SK-N-SH (cell line): ENCODE results near the gene KRT9. TPM values are rescaled to one million over a fixed set of nuclear protein-coding genes. Genes with fewer than 3 reads are reported as not detected.

Source experiments
- CTCF ChIA-PET: fragments of 300-600, 350-600 bp; formaldehyde crosslinking; extraction: SDS; loops from one replicate; lab custom pipeline; 2021; lab: Yijun Ruan, JAX
- POLR2A ChIA-PET: fragments of 350-600 bp; sonication (Branson Sonifier 250); formaldehyde crosslinking; extraction: SDS; loops from one replicate; lab custom pipeline; 2020; ENCODE audit warnings: antibody characterized with exemption, inconsistent platforms; lab: Yijun Ruan, JAX
- DNase-seq: peaks from one replicate; pipeline ENCODE4 v3.0.0; 2012
- H2AFZ ChIP-seq: fragments of 200-600 bp; sonication (generic); 2 replicates; pipeline ENCODE4 v1.8.1; 2016; ENCODE audit warnings: antibody characterized with exemption, mild to moderate bottlenecking, low read depth
- H3F3A ChIP-seq: fragments of 200-600 bp; sonication (generic); replicated peaks from 2 replicates; pipeline ENCODE3; 2016; ENCODE audit warnings: antibody characterized with exemption, mild to moderate bottlenecking; ENCODE audit not compliant: insufficient read depth
- H3K27ac ChIP-seq, 2 experiments: fragments of 200-500 bp in 1 of 2; fragments of 200-600 bp in 1 of 2; sonication (Bioruptor generic) in 1 of 2; sonication (generic), shearing (Covaris generic) in 1 of 2; 2 replicates each; pipeline versions ENCODE4 v1.5.1 to v1.6.1; 2014 to 2016; ENCODE audit warnings: low read depth in 2 of 2, inconsistent platforms in 1 of 2, low read length in 1 of 2, mild to moderate bottlenecking in 1 of 2, mixed read lengths in 1 of 2
- H3K27me3 ChIP-seq: fragments of 200-600 bp; sonication (generic), shearing (Covaris generic); 2 replicates; pipeline ENCODE4 v1.6.1; 2016; ENCODE audit warnings: mixed run types; ENCODE audit not compliant: insufficient read depth
- H3K36me3 ChIP-seq, 2 experiments: fragments of 200-500 bp in 1 of 2; fragments of 200-600 bp in 1 of 2; sonication (Bioruptor generic) in 1 of 2; sonication (generic) in 1 of 2; replicated peaks in 1 of 2; 2 replicates each; pipeline versions ENCODE3 to v1.5.1; 2014 to 2016; ENCODE audit warnings: low read length in 1 of 2, mild to moderate bottlenecking in 1 of 2; ENCODE audit not compliant: insufficient read depth in 2 of 2, control insufficient read depth in 1 of 2
- H3K4me1 ChIP-seq, 2 experiments: fragments of 200-500 bp in 1 of 2; fragments of 200-600 bp in 1 of 2; sonication (Bioruptor generic) in 1 of 2; sonication (generic), shearing (Covaris generic) in 1 of 2; 2 replicates each; pipeline versions ENCODE4 v1.5.1 to v1.6.1; 2014 to 2016; ENCODE audit warnings: low read depth in 1 of 2, low read length in 1 of 2, mixed run types in 1 of 2; ENCODE audit not compliant: insufficient read depth in 2 of 2, control insufficient read depth in 1 of 2
- H3K4me2 ChIP-seq: fragments of 200-600 bp; sonication (generic), shearing (Covaris generic); 2 replicates; pipeline ENCODE4 v1.6.1; 2017; ENCODE audit warnings: mixed run types
- H3K4me3 ChIP-seq, 2 experiments: fragments of 200-500 bp in 1 of 2; fragments of 200-600 bp in 1 of 2; sonication (Bioruptor generic) in 1 of 2; sonication (generic), shearing (Covaris generic) in 1 of 2; 2 replicates each; pipeline versions ENCODE4 v1.5.1 to v1.8.1; 2014 to 2016; ENCODE audit warnings: low read depth in 2 of 2, inconsistent platforms in 1 of 2, low read length in 1 of 2, mild to moderate bottlenecking in 1 of 2, mixed read lengths in 1 of 2, moderate library complexity in 1 of 2
- H3K79me2 ChIP-seq: fragments of 200-600 bp; sonication (generic); 2 replicates; pipeline ENCODE4 v1.8.1; 2017; ENCODE audit warnings: mild to moderate bottlenecking; ENCODE audit not compliant: insufficient read depth
- H3K9ac ChIP-seq: fragments of 200-600 bp; sonication (generic); 2 replicates; pipeline ENCODE4 v1.6.1; 2017; ENCODE audit warnings: mixed run types
- H3K9me2 ChIP-seq: fragments of 200-600 bp; sonication (generic); 2 replicates; pipeline ENCODE4 v1.6.1; 2017; ENCODE audit warnings: mixed run types
- H3K9me3 ChIP-seq: fragments of 200-600 bp; sonication (generic); 2 replicates; pipeline ENCODE4 v1.6.1; 2017; ENCODE audit warnings: mixed run types, mild to moderate bottlenecking, moderate library complexity
- H4K20me1 ChIP-seq: fragments of 200-600 bp; sonication (generic); 2 replicates; pipeline ENCODE4 v1.6.1; 2017; ENCODE audit warnings: mild to moderate bottlenecking, mixed run types; ENCODE audit not compliant: insufficient read depth
- MEF2A ChIP-seq: IDR thresholded peaks from 2 replicates; pipeline ENCODE4 v1.4.0; 2012; ENCODE audit warnings: low read depth, borderline replicate concordance
- MXI1 ChIP-seq: IDR thresholded peaks from 2 replicates; pipeline ENCODE4 v1.6.1; 2012; ENCODE audit warnings: mild to moderate bottlenecking, low read depth, low read length, improper control_type of control experiment
- TCF12 ChIP-seq: IDR thresholded peaks from 2 replicates; pipeline ENCODE4 v1.4.0; 2012
- WGBS: methylation state at CpG from one replicate; pipeline ENCODE4 v1.1.6; 2017; ENCODE audit warnings: low lambda C conversion rate; 5-methylcytosine and 5-hydroxymethylcytosine counted together
- polyA plus RNA-seq, 3 experiments: library from polyadenylated mRNA; depleted of rRNA; stranded (reverse); fragments of >200 nt; gene quantifications; 2 replicates each; pipeline ENCODE4 v1.2.3, GENCODE V29; 2012
- TF ChIP-seq, protein P1 (sequence below): fragments of 150-350 bp; IDR thresholded peaks from 2 replicates; pipeline ENCODE4 v1.6.1; 2017; ENCODE audit warnings: antibody characterized with exemption, low read length, low read depth, borderline replicate concordance
- TF ChIP-seq, protein P2 (sequence below): fragments of 150-350 bp; IDR thresholded peaks from 2 replicates; pipeline ENCODE4 v1.6.1; 2016; ENCODE audit warnings: mild to moderate bottlenecking, low read depth, low read length
- TF ChIP-seq, protein P3 (sequence below): IDR thresholded peaks from 2 replicates; pipeline ENCODE4 v1.4.0; 2012; ENCODE audit warnings: low read depth, borderline replicate concordance
- TF ChIP-seq, protein P4 (sequence below): IDR thresholded peaks from 2 replicates; pipeline ENCODE4 v1.4.0; 2012; ENCODE audit warnings: low read depth

Gene KRT9
- polyA plus RNA-seq, 1 of the 3 experiments (the other 2 are of a cell fraction) = not detected

DNA sequence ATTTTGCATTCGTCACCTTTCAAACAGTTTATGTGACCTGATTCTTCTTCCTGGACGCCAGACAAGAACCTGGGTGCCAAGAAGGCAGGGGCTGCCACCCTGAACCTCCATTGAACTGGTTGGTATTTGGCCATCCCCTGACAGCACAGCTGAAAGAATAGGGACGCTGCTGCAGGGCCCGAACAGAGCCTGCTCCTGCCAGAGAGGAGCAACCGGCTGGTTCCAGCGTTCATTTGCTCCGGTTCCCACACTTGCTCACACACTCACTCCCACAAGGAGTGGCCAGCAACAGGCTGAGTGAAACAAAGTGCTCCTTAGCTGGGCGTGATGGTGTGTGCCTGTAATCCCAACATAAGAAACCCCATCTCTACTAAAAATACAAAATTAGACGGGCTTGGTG, 14.9 kb downstream of the KRT9 start:
- Histone ChIP-seq H3K27me3 (peaks cover 28% of the 10 kb centered on the region; the same call in 1 of the 2 replicates), H3K9ac (no peak overlapping the region), H3F3A (peaks cover 4% of the 10 kb centered on the region)
- no peak for DNase-seq
- CTCF ChIA-PET = interaction anchor here (0.7 to 25.5 kb wide), 5 partner anchors 8 to 1552 kb away, joined by 4 to 646 read pairs (median 66); no protein-coding TSS in a partner anchor
- TF ChIP-seq, protein P1, sequence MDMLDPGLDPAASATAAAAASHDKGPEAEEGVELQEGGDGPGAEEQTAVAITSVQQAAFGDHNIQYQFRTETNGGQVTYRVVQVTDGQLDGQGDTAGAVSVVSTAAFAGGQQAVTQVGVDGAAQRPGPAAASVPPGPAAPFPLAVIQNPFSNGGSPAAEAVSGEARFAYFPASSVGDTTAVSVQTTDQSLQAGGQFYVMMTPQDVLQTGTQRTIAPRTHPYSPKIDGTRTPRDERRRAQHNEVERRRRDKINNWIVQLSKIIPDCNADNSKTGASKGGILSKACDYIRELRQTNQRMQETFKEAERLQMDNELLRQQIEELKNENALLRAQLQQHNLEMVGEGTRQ = no peak
- TF ChIP-seq, protein P2, sequence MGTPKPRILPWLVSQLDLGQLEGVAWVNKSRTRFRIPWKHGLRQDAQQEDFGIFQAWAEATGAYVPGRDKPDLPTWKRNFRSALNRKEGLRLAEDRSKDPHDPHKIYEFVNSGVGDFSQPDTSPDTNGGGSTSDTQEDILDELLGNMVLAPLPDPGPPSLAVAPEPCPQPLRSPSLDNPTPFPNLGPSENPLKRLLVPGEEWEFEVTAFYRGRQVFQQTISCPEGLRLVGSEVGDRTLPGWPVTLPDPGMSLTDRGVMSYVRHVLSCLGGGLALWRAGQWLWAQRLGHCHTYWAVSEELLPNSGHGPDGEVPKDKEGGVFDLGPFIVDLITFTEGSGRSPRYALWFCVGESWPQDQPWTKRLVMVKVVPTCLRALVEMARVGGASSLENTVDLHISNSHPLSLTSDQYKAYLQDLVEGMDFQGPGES = no peak
- TF ChIP-seq TCF12 (no peak), MEF2A (no peak)
- TF ChIP-seq, protein P3, sequence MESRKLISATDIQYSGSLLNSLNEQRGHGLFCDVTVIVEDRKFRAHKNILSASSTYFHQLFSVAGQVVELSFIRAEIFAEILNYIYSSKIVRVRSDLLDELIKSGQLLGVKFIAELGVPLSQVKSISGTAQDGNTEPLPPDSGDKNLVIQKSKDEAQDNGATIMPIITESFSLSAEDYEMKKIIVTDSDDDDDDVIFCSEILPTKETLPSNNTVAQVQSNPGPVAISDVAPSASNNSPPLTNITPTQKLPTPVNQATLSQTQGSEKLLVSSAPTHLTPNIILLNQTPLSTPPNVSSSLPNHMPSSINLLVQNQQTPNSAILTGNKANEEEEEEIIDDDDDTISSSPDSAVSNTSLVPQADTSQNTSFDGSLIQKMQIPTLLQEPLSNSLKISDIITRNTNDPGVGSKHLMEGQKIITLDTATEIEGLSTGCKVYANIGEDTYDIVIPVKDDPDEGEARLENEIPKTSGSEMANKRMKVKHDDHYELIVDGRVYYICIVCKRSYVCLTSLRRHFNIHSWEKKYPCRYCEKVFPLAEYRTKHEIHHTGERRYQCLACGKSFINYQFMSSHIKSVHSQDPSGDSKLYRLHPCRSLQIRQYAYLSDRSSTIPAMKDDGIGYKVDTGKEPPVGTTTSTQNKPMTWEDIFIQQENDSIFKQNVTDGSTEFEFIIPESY = no peak
- TF ChIP-seq, all 33 proteins: peak for 0
- Histone ChIP-seq H3K9me2 (no peaks in the 10 kb centered on the region), H2AFZ (no peak overlapping the region), H3K4me1 (no peaks in the 10 kb centered on the region; a peak in 1 of 4 replicates), H3K36me3 (no peaks in the 10 kb centered on the region), H3K4me3 (no peak overlapping the region), H3K4me2 (no peak overlapping the region), H3K27ac (no peak overlapping the region), H4K20me1 (no peaks in the 10 kb centered on the region), H3K79me2 (no peaks in the 10 kb centered on the region), H3K9me3 (no peaks in the 10 kb centered on the region)
- POLR2A ChIA-PET = no interaction called here
- 54% methylated on average over 5 of the region's 9 CpGs for WGBS

DNA sequence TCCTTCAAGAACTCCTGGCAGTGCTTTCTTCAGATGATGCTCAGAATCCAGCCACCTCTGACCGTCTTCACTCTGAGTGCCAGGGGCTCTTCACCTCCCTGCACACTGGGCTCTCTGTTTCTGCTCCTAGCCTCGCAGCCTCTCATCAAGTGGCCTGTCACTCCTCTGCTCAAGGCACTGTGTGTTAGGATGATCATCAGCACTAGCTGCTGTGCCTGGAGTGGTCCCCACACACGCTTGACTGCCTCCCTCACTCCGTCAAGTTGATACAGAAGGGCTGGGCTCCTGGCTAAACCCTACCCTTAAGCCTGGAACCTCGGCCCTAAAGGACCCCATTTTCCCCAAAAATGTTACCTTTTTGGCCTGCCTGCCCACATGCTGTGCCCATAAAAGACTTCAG, 15.6 kb downstream of the KRT9 start:
- Histone ChIP-seq H3K9me2 (no peaks in the 10 kb centered on the region), H4K20me1 (no peaks in the 10 kb centered on the region), H3K4me2 (no peak overlapping the region), H3K36me3 (no peaks in the 10 kb centered on the region), H3K27ac (no peak overlapping the region), H3K79me2 (no peaks in the 10 kb centered on the region), H3K4me3 (no peak overlapping the region), H3F3A (peaks cover 4% of the 10 kb centered on the region), H3K4me1 (no peaks in the 10 kb centered on the region; a peak in 1 of 4 replicates), H3K9me3 (no peaks in the 10 kb centered on the region), H3K9ac (no peak overlapping the region), H2AFZ (no peak overlapping the region), H3K27me3 (peaks cover 28% of the 10 kb centered on the region; the same call in 1 of the 2 replicates)
- ChIA-PET POLR2A (no interaction called here), CTCF (interaction anchor here (3.9 to 25.5 kb wide), 3 partner anchors 22 to 108 kb away, joined by 14 to 646 read pairs (median 534); no protein-coding TSS in a partner anchor)
- 44% methylated on average over 5 of the region's 5 CpGs for WGBS
- no peak for DNase-seq
- TF ChIP-seq, protein P4, sequence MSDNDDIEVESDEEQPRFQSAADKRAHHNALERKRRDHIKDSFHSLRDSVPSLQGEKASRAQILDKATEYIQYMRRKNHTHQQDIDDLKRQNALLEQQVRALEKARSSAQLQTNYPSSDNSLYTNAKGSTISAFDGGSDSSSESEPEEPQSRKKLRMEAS = no peak
- TF ChIP-seq MXI1 = no peak
